Tibial nerve (tissue), 4 donors: Measurements from ENCODE around the gene MERTK. TPM values are rescaled to one million over a fixed set of nuclear protein-coding genes. Genes with fewer than 3 reads are reported as not detected.

Experiments used
- DNase-seq, 2 donors: peaks; one replicate each; pipeline ENCODE4 v3.0.0-alpha.2; 2019; ENCODE audit warnings: low spot score in 2 of 2
- H3K27ac ChIP-seq, 4 donors: fragments of 200-600 bp; sonication (generic) in 3 of 4; one replicate each; pipeline ENCODE4 v1.5.1; 2017 to 2019; ENCODE audit warnings: mild to moderate bottlenecking in 1 of 4
- H3K27me3 ChIP-seq, 2 donors: fragments of 200-600 bp; sonication (generic) in 1 of 2; one replicate each; pipeline versions ENCODE4 v1.5.1 to v1.6.0; 2017 to 2019
- H3K36me3 ChIP-seq, 3 donors: fragments of 200-600 bp; sonication (generic); one replicate each; pipeline ENCODE4 v1.5.1; 2018 to 2019
- H3K4me1 ChIP-seq, 4 donors: fragments of 200-600 bp; sonication (generic) in 3 of 4; one replicate each; pipeline ENCODE4 v1.5.1; 2017 to 2019
- H3K4me3 ChIP-seq, 4 donors: fragments of 200-600 bp; sonication (generic) in 3 of 4; one replicate each; pipeline ENCODE4 v1.5.1; 2017 to 2019; ENCODE audit warnings: mild to moderate bottlenecking in 1 of 4, moderate library complexity in 1 of 4
- H3K9me3 ChIP-seq, 4 donors: fragments of 200-600 bp; sonication (generic) in 3 of 4; one replicate each; pipeline ENCODE4 v1.5.1; 2017 to 2019
- CTCF ChIP-seq, 5 experiments: fragments of 200-600 bp in 3 of 5; fragments of 450-650 bp in 2 of 5; sonication (generic) in 3 of 5; IDR thresholded peaks; one replicate each; pipeline ENCODE4 v1.5.1; 2016 to 2019; ENCODE audit warnings: antibody characterized with exemption in 5 of 5, mild to moderate bottlenecking in 3 of 5, moderate library complexity in 2 of 5
- EP300 ChIP-seq, 2 donors: sonication (generic); formaldehyde crosslinking; IDR thresholded peaks; one replicate each; pipeline ENCODE4 v1.6.1; 2017; ENCODE audit warnings: antibody characterized with exemption in 2 of 2, mild to moderate bottlenecking in 1 of 2
- POLR2A ChIP-seq, 2 donors: fragments of 450-650 bp; IDR thresholded peaks; one replicate each; pipeline ENCODE4 v1.6.1; 2017; ENCODE audit warnings: antibody characterized with exemption in 2 of 2, mild to moderate bottlenecking in 2 of 2, moderate library complexity in 2 of 2
- WGBS, 2 donors: methylation state at CpG; one replicate each; pipeline ENCODE4 v1.1.5; 2018; 5-methylcytosine and 5-hydroxymethylcytosine counted together
- total RNA-seq, 4 donors: library from RNA; depleted of rRNA; stranded (reverse); fragments of >200 nt; gene quantifications; one replicate each; pipeline ENCODE4 v1.1.0, GENCODE V29; 2016

Gene MERTK
- total RNA-seq, 4 donors from 2014 or later, result 22.7 to 61.8 (median 29.3) TPM

GRCh38 chr2:111986116-111986900 is 87.9 kb downstream of the MERTK start:
- Histone ChIP-seq H3K27me3 (no peaks in the 10 kb centered on the region), H3K36me3 (peaks cover 0 to 31% (median 0%) of the 10 kb centered on the region in 3 donors), H3K4me3 (no peak overlapping the region), H3K4me1 (peaks cover 0 to 24% (median 5%) of the 10 kb centered on the region in 4 donors), H3K27ac (peak overlapping the region in 2 of 4 donors; percentile 68 to 73), H3K9me3 (no peaks in the 10 kb centered on the region)
- 18 to 34% methylated on average over 6 of the region's 6 CpGs for WGBS, 2 donors
- TF ChIP-seq EP300 (IDR thresholded peaks at IDR 0.05) (peak in 1 of 2 donors; percentile 28), CTCF (IDR thresholded peaks at IDR 0.05) (no peak)
- no peak for DNase-seq

- 93 to 94% methylated on average over 3 of the region's 3 CpGs for WGBS, 2 donors
Observed at GRCh38 chr2:111990375-111990774, 92.0 kb downstream of the MERTK start.

GRCh38 chr2:111990856-111991255 is 92.4 kb downstream of the MERTK start:
- Histone ChIP-seq H3K4me1 (peaks cover 0 to 18% (median 2%) of the 10 kb centered on the region in 4 donors), H3K27me3 (no peaks in the 10 kb centered on the region), H3K36me3 (peaks cover 0 to 28% (median 0%) of the 10 kb centered on the region in 3 donors), H3K4me3 (no peak overlapping the region), H3K9me3 (no peaks in the 10 kb centered on the region), H3K27ac (no peak overlapping the region)
- WGBS, 2 donors, result 84 to 91% methylated on average over 7 of the region's 7 CpGs
- TF ChIP-seq EP300 (IDR thresholded peaks at IDR 0.05) (no peak), CTCF (IDR thresholded peaks at IDR 0.05) (no peak), POLR2A (IDR thresholded peaks at IDR 0.05) (no peak)
- no peak for DNase-seq

More at GRCh38 chr2:111990375-111990774, 92.0 kb downstream of the MERTK start:
- peaks cover 0 to 25% (median 0%) of the 10 kb centered on the region in 3 donors for H3K36me3 ChIP-seq
- H3K9me3 ChIP-seq, result no peaks in the 10 kb centered on the region
- DNase-seq, result no peak
- H3K27ac ChIP-seq, result no peak overlapping the region
- TF ChIP-seq CTCF (IDR thresholded peaks at IDR 0.05), result no peak
- no peaks in the 10 kb centered on the region for H3K27me3 ChIP-seq
- no peak overlapping the region for H3K4me3 ChIP-seq
- H3K4me1 ChIP-seq, result peaks cover 0 to 22% (median 5%) of the 10 kb centered on the region in 4 donors

GRCh38 chr2:111994042-111994441 is 95.6 kb downstream of the MERTK start:
- no peak for TF ChIP-seq CTCF (IDR thresholded peaks at IDR 0.05)
- TF ChIP-seq POLR2A (IDR thresholded peaks at IDR 0.05), result no peak
- TF ChIP-seq EP300 (IDR thresholded peaks at IDR 0.05), result no peak
- H3K36me3 ChIP-seq, result peaks cover 0 to 41% (median 0%) of the 10 kb centered on the region in 3 donors
- no peaks in the 10 kb centered on the region for H3K27me3 ChIP-seq
- WGBS, 2 donors, result 80 to 87% methylated on average over 8 of the region's 8 CpGs
- H3K9me3 ChIP-seq, result no peaks in the 10 kb centered on the region
- DNase-seq, result no peak
- H3K4me1 ChIP-seq, result no peaks in the 10 kb centered on the region
- no peak overlapping the region for H3K4me3 ChIP-seq
- no peak overlapping the region for H3K27ac ChIP-seq

GRCh38 chr2:111995148-111995547 is 96.7 kb downstream of the MERTK start:
- TF ChIP-seq CTCF (IDR thresholded peaks at IDR 0.05), result no peak
- TF ChIP-seq EP300 (IDR thresholded peaks at IDR 0.05), result no peak
- TF ChIP-seq POLR2A (IDR thresholded peaks at IDR 0.05), result no peak

More at GRCh38 chr2:111995148-111995547, 96.7 kb downstream of the MERTK start:
- DNase-seq, result no peak
- no peaks in the 10 kb centered on the region for H3K27me3 ChIP-seq
- no peak overlapping the region for H3K4me3 ChIP-seq
- no peaks in the 10 kb centered on the region for H3K9me3 ChIP-seq
- H3K27ac ChIP-seq, result no peak overlapping the region
- peaks cover 0 to 44% (median 0%) of the 10 kb centered on the region in 3 donors for H3K36me3 ChIP-seq
- WGBS, 2 donors, result 85 to 88% methylated on average over 5 of the region's 5 CpGs
- no peaks in the 10 kb centered on the region for H3K4me1 ChIP-seq
